ENCODE data around the gene LRMDA. TPM values are rescaled to one million over a fixed set of nuclear protein-coding genes. Genes with fewer than 3 reads are reported as not detected.

The LRMDA gene
- total and polyA plus RNA-seq, 2 of the 13 experiments (the other 11 are each of a cell fraction or from before 2014, with no cell fraction given): 13.4 to 22.0 TPM

- TF ChIP-seq THAP9 (CRISPR knock-in tag; IDR thresholded peaks at IDR 0.05; ENCODE audit: borderline replicate concordance) (no peak), ZNF317 (CRISPR knock-in tag; IDR thresholded peaks at IDR 0.05) (no peak; the same call in 1 of the 2 replicates), STAT6 (CRISPR knock-in tag; IDR thresholded peaks at IDR 0.05; ENCODE audit: borderline replicate concordance) (no peak), ZNF276 (CRISPR knock-in tag; IDR thresholded peaks at IDR 0.05; ENCODE audit: low read depth) (no peak), ZNF878 (CRISPR knock-in tag; IDR thresholded peaks at IDR 0.05) (no peak), CBX1 (IDR thresholded peaks at IDR 0.05; ENCODE audit: low read depth) (peak; percentile 74), ZSCAN29 (CRISPR knock-in tag; conservative IDR thresholded peaks at IDR 0.05) (no peak), SMC3 (IDR thresholded peaks at IDR 0.05; ENCODE audit: low read length) (peak; percentile 28; the same call in 1 of the 2 replicates), KLF16 (CRISPR knock-in tag; IDR thresholded peaks at IDR 0.05) (peak in 1 of 2 experiments; percentile 82; a peak in 2 of 4 replicates), RBAK (CRISPR knock-in tag; IDR thresholded peaks at IDR 0.05) (no peak), NFATC3 (CRISPR knock-in tag; IDR thresholded peaks at IDR 0.05) (no peak), ZNF543 (CRISPR knock-in tag; IDR thresholded peaks at IDR 0.05) (no peak), IRF9 (CRISPR knock-in tag; IDR thresholded peaks at IDR 0.05; ENCODE audit: borderline replicate concordance) (0 out of 2 replicates have a peak, but pooled peaks have one; percentile 55), SMAD1 (CRISPR knock-in tag; IDR thresholded peaks at IDR 0.05; ENCODE audit: borderline replicate concordance, low read depth) (no peak), ZNF788 (CRISPR knock-in tag; IDR thresholded peaks at IDR 0.05; ENCODE audit: borderline replicate concordance) (no peak), KLF13 (CRISPR knock-in tag; IDR thresholded peaks at IDR 0.05) (no peak), CREB3 (CRISPR knock-in tag; IDR thresholded peaks at IDR 0.05) (no peak), CEBPB (IDR thresholded peaks at IDR 0.05; ENCODE audit: borderline replicate concordance, low read depth, low read length) (peak; percentile 97), ZNF660 (CRISPR knock-in tag; IDR thresholded peaks at IDR 0.05; ENCODE audit: borderline replicate concordance, low read depth) (no peak), HDAC2 (CRISPR knock-in tag; IDR thresholded peaks at IDR 0.05) (peak; percentile 96), SNRNP70 (IDR thresholded peaks at IDR 0.05; ENCODE audit: low read depth, low read length) (no peak), DNMT3B (CRISPR knock-in tag; conservative IDR thresholded peaks at IDR 0.05) (no peak)
These were observed 324.1 kb downstream of the LRMDA start (continued) for GRCh38 chr10:75755528-75755927.

Data from HepG2 (cell line).